HL-60/S4 (cell line): ENCODE data around the gene RASGEF1B.

Source experiments
- in situ Hi-C: fragments of 300-500 bp; cut with MboI; formaldehyde crosslinking; loops from 2 replicates; pipeline ENCODE4 v1.14.3; 2022; ENCODE audit warnings: low sequenced_read_pairs

RASGEF1B gene

DNA sequence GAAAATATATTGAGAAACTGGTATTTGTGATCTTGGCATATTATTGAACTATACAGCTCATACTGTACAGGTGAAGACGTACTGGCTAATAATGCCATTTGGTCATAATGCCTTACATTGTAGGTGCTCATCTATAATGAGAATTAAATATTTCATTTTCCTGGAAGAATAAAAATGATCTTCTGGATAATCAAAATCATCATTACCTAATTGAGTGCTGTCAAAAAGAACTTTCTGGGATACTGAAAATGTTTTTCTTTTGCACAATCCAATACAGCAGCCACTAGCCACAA lies 4.1 kb downstream of the RASGEF1B start:
- in situ Hi-C loops = loop anchor here (25.0 kb wide), 1 partner anchor 370 kb away; no protein-coding TSS in a partner anchor

DNA sequence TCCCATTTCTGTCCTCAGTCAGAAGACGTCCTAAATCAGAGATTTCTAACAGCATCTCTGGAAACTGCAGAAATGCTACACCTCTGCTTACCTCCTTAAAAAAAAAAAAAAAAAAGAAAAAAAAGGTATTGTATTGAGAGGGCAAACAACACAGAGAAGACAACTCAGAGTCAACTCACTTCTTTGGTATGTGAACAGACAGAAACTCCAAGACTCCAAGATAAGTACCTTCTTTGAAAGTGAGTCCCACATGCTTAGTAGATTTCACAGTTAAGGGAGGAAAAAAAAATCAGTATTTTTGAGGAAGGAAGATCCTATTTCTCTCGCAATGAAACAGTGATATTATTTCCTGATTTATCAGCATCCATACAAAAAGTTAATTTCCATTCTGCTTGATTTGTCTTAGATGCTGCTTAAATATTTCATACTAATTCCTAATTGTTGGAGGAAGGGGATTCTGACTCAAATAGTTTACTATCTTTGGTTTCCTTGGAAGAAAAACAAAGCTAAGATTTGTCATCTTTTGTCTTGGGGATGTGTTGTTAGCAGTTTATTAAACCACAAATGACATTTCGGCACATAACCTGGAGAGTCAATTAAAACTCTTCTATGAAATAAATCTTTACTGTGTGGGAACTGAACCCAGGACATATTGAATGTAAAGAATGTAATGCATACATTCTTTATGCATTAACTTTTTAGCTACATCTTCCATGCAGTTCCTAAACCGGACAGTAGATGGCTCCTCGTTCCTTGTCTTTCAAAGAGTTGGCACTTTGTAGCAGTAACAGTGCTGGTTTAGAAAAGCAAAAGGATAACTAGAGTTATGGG lies 4.7 kb downstream of the RASGEF1B start:
- in situ Hi-C loops = loop anchor here (25.0 kb wide), 1 partner anchor 370 kb away; no protein-coding TSS in a partner anchor

DNA sequence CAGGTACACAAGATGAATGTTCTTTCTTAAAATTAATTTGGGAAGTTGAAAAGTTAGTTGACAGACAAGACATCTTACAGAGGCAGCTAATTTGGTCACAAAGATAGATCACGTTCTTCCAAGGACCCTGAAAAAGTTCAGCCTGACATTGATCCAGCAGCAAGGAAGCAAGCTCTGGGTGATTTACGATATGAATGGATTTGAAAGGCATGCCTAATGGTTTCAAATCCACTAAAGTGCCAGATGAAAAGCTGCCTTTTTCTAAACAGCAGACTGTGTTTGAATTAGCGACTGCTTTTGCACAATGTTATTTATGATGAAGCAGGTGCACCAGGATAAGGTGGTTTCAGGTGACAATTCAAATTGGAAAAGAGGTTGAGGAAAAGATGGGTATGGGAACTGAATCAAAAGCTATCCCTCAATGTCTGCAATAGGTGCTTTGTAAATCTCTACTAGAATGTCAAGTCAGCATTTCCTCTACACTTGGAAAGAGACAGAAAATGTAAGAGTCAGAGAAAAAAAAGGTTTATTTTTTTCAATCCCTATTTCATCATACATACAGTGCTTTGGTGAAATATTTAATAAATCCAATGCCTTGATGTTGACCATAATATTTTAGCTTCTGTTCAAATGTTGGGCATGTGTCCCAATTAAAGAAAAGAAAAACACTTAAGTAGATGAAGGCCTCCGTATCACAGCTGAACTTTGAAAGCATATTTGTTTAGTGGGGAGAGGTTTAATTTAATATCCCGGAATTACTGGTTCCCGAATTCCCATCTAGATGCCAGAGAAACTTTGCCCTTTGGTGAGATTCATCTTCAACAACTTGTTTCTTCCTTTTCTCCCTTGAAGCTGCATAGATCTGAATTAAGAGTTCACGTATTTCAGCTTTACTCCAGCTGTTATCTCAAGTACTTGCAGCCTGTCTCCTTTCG lies 6.0 kb downstream of the RASGEF1B start:
- in situ Hi-C loops = loop anchor here (25.0 kb wide), 1 partner anchor 372 kb away; no protein-coding TSS in a partner anchor

DNA sequence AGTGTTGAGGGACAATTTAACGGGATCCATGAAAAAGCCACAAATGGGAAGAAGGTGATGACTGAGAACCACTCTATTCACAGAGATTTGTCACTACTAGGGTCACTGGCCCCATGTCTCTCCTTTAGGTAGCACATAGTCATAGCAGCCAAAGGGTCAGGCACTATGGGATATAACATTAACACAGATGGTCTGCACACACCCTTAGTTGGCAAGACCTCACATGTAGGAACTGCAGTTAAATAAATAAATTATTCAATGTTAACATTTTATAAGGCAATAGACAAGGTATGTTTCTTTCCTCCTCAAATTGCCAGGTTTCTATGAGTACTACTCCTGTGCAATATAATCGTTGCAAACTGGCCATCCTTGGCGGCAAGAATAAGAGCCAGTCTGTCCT lies 10.9 kb downstream of the RASGEF1B start:
- in situ Hi-C loops = loop anchor here (25.0 kb wide), 1 partner anchor 376 kb away; no protein-coding TSS in a partner anchor

DNA sequence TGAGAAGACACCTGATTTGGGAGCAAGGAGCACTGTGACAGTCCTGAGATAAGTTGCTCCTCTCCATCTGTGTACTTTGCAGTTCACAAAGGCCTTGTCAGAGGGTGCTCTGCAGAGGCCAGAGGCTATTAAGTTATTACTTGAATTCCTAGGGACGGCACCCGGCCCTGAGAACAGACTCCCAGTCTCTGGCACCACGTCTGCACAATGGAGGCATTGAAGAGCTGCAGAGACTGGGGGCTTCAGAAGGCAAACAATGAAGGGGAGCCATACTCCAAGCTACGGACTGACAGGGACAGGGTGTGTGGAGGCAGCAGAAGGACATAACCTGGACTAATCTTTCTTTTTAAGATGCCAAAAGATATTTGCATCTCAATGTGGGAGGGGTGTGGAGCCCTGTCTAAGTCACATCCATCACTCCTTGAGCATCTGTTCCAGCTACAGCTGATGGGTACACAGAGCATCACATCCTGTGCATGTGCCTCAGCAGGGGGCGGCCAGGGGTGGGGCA lies 11.5 kb downstream of the RASGEF1B start:
- in situ Hi-C loops = loop anchor here (25.0 kb wide), 1 partner anchor 377 kb away; no protein-coding TSS in a partner anchor

DNA sequence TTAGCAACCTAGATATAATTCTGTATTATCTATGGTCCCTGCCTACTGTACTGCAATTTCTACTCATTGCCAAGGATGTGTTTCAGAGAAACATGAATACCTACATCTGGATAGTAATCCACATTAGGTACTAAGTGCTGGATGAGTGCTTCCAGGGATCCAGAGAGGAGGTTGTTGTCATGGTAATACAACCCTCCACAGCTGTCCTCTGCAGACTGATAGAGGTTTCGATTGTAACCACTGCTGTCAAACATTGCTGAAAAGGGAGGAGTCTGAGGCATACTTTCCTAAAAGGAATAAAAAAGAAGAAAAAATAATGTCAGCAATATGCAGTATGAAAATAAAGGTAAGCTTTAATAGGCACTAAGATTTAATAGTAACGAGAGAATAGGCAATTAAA lies 12.5 kb downstream of the RASGEF1B start:
- in situ Hi-C loops = loop anchor here (25.0 kb wide), 1 partner anchor 378 kb away; no protein-coding TSS in a partner anchor

DNA sequence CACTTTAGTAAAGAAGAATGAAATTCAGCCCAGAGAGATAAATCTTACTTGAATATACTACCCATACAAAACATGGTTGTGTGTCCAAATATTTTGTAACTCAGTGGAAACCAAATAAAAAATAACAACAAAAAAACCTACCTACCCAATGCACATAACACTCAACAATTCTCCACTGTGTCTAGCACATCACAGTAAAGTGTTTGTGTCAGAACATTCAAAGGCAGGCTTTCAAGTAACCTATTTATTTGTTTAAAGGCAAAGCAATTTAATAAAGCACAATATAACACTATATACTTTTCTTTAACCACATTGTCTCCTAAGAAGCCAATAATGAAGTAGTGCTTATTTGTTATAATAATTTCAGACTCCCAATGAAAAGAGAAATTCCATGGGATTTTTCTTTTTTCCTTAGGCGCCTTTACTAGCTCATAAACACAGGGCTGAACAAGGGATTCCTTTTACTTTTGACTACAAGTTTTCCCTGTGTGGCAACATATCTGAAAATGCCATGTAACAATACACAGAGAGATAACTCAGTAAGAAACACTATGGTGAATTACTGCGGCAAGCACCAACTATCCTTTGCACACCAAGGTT lies 13.7 kb downstream of the RASGEF1B start:
- in situ Hi-C loops = loop anchor here (25.0 kb wide), 1 partner anchor 379 kb away; no protein-coding TSS in a partner anchor

DNA sequence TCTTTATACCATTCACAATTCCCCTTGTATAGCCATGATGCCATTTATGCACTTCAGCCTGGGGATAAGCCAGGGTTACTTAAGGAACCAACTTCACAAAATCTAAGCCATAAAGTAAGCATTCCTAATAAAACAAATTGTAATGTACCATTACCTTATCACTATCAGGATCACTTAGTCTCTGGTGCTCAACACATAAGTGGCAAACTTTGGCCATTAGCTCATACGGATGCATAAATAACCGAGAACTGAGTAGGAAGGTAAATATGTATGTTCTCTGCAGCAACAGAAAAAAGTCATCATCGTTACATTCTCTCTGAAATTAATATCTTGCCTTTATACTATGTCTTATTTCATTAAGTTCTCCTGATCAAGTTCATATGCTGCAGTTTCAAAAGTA lies 14.4 kb downstream of the RASGEF1B start:
- in situ Hi-C loops = loop anchor here (25.0 kb wide), 1 partner anchor 380 kb away; no protein-coding TSS in a partner anchor

DNA sequence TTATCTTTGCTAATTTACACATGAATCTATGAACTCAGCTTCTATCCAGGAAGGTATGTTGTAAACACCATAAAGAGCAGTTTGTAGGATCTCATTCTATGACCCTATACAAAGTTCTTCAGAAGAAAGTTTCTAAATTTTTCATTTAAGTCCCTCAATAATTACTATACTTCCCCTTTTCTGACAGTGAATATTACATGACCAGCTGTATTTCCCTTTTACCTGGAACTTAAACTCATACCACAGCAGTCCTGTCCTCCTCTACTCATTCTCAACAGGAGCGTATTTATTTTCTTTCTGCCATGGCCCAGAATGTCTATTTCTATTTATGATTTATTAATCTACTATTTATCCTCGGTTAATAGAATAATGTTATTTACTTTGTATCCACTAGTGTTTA lies 15.8 kb downstream of the RASGEF1B start:
- in situ Hi-C loops = loop anchor here (25.0 kb wide), 1 partner anchor 381 kb away; no protein-coding TSS in a partner anchor

DNA sequence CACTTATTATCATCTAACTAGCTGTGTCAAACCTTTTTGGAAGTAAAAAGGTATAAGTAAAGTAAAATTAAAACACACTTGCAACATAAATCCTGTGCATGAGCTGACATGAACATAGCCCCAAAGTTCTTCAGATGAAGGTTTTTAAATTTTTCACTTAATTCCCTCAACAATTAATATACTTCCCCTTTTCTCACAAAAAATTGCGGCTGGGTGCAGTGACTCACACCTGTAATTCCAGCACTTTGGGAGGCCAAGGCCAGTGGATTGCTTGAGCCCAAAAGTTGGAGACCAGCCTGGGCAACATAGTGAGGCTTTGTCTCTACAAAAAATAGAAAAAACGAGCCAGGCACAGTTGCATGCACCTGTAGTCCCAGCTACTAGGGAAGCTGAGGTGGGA lies 16.8 kb downstream of the RASGEF1B start:
- in situ Hi-C loops = loop anchor here (25.0 kb wide), 1 partner anchor 382 kb away; no protein-coding TSS in a partner anchor

DNA sequence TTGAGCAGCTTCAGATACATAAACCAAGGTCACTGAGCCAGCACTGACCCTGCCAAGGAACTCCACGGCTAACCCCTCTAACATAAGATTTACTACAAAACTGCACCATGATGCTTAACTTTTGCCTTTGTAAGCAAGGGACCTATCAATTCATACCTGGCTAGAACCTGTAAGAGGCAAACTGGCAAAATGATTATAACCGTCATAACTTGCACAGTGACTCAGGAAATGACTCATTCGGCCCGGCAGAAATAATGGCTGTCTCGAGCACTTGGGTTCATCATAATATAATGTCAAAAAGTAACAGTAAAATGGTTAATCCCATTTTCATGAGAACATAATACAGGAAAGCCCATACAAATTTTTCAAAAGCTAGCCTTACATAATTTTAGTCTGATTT lies 17.2 kb downstream of the RASGEF1B start:
- in situ Hi-C loops = loop anchor here (25.0 kb wide), 1 partner anchor 383 kb away; no protein-coding TSS in a partner anchor

DNA sequence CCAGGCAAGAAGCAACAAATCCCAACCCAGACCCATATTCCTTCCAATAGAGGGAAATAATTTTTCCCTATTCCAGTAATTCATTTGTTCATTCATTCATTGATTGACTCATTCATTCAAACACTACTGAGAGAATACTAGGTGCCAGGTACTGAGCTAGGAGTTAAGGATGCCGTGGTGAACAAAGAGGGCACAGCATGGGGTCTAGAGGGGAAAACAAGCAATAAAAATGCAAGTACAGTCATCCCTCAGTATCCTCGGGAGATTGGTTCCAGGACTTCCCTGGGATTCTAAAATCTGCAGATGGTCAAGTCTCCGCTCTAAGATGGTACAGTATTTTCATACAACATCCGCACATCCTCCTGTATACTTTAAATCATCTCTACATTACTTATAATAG lies 18.7 kb downstream of the RASGEF1B start:
- in situ Hi-C loops = loop anchor here (25.0 kb wide), 1 partner anchor 384 kb away; no protein-coding TSS in a partner anchor

DNA sequence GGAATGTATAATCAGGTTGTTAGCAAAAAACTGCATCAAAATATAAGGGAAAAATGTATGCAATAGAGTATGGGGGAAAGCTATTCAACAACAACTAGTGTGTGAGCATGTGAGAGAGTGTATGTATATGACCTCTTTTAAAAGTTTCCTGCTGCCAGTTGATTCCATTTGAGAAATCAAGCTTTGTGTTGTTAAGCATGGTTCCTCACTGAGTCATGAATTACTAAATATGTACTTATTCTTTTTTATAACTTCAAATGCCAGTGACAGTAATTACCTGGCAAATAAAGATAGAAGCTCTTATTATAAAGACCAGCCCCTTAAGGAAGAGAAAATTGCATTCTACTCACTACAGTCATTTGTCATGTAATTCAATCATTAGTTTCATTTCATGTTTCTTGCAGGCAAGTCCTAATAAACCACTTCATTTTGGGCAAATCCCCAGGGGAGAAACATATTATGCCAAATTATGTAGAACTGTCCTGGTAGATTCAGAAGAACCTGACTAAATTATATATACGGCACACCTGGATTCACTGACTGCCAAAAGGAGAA lies 19.2 kb downstream of the RASGEF1B start:
- in situ Hi-C loops = loop anchor here (25.0 kb wide), 1 partner anchor 385 kb away; no protein-coding TSS in a partner anchor

DNA sequence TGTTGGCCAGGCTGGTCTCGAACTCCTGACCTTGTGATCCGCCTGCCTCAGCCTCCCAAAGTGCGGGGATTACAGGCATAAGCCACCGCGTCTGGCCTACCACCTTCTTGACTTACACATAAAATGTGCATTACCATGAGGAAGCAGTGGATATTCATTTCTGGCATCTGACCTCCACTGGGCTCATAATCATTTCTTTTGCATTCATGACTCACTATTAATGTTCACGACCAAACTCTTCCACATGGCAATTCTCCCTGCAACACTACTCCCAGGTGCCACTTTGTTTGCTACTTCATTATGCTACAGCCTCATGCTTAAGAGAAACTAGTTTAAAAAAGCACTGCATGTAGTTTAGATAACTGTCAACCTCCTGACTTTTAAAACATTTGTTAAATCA lies 22.7 kb downstream of the RASGEF1B start:
- in situ Hi-C loops = no loop called here

DNA sequence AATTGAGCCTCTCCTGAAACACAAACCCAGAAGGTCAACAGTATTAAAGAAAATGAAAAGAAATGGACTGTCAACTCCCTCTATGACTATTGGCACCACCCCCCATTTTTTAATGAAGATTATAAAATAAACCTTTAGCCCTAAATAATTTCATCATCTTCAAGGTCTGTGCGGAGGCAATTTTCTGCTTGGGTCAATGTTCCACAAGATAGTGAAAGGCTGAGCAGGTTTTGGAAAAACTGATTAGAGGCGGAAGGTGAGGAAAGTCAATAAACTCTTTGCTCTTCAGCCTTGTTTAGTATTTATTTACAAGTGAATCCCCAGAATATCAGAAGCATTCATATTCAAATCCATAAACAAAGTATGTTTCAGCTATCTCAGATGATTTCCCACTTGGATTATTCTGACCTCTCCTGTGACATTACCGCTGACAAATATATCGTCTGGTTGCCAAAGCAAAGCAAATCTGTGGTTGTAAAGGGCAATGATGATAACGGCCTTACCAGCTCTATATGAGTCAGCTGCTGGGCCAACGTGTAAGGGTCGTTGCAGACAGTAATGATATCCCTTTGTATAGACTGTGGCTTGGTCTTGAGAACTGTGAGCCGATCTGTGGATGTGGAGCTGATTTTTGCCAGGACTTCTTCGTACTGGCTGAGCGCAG lies 24.0 kb downstream of the RASGEF1B start:
- in situ Hi-C loops = no loop called here

DNA sequence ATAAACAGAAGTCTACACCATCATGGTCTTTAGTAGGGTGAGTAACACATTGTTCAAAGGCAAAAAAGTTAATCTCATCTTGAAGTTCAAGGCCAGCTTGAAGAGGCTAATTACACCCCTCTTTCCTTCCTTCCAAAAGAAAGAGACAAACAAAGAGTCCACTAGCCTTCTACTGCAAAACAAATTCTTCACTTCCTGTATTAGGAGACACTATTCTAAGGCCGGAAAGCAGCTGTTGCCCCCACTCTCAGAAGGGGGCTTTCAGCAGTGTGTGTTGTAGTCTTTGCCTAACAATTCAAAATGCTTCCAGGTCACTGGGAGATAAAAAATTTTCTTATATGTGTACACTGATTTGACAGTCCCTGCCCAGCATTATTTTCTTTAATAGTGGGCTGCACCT lies 25.1 kb downstream of the RASGEF1B start:
- in situ Hi-C loops = no loop called here

DNA sequence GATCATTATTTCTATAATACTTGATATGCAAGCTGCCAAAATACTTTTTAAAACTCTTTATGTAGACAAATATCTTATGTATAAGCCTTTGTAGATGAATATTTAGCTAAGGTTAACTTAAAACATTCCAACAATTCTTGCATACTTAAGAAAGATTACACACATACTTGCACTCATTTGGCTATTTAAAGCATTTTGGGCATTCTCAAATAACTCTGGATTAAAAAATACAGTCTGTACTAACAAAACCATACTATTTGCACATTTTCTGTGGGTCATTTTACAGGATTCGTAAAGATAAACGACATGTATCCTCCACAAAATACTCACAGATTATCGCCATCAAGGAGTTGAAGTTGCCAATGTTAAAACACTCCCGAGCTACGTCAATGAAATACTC lies 26.5 kb downstream of the RASGEF1B start:
- in situ Hi-C loops = no loop called here

DNA sequence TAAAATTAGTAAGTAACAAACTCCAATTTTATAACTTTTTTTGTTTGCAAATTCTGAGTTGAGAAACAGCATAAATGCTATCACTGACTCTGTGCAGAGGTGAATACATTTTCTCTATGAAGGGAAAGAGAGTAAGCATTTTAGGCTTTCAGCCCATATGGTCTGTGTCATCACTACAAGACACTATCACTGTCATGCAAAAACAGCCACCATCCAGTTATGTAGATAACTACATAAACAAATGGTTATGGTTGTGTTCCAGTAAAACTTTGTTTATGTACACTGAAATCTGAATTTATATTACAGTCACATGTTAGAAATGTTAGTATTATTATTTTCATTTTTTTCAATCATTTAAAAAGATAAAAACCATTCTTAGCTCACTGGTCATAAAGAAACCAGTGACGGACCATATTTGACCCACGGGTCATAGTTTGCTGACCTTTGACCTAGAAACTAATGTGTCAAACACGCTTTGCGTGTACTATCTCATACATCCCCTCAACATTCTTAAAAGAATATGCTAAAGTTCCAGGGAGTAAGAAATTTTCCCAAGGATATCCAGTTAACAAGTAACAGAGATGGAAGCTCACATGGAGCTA lies 29.1 kb downstream of the RASGEF1B start:
- in situ Hi-C loops = no loop called here

DNA sequence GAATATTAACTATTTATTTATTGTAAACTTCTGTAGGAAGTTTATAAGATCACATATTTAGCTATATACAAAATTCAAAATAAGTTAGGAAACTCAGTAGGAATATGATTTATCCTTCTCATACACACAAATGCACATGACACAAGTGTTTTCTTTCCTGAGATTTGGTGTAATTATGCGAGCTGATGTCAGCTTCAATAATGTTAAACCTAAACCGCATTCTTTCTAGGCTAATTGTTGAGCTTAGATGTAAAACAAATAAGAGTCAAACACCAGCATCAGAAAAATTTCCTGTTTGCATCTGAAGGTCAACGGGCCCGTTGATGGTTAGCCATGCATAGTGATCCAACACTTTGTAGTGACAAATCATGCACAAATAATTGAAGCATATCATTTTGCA lies 30.8 kb downstream of the RASGEF1B start:
- in situ Hi-C loops = no loop called here
